GM12873 (cell line): ENCODE data around the gene LMCD1.

ENCODE experiments used
- TF ChIP-seq, protein P1 (sequence below): IDR thresholded peaks from 2 replicates; pipeline ENCODE4 v1.5.1; 2012; ENCODE audit warnings: low read depth, mild to moderate bottlenecking, moderate library complexity, low read length, control low read depth; ENCODE audit not compliant: insufficient read depth; ENCODE audit errors: missing control alignments

The LMCD1 gene

GRCh38 chr3:8562081-8562595 is 60.5 kb downstream of the LMCD1 start:
- TF ChIP-seq, protein P1, sequence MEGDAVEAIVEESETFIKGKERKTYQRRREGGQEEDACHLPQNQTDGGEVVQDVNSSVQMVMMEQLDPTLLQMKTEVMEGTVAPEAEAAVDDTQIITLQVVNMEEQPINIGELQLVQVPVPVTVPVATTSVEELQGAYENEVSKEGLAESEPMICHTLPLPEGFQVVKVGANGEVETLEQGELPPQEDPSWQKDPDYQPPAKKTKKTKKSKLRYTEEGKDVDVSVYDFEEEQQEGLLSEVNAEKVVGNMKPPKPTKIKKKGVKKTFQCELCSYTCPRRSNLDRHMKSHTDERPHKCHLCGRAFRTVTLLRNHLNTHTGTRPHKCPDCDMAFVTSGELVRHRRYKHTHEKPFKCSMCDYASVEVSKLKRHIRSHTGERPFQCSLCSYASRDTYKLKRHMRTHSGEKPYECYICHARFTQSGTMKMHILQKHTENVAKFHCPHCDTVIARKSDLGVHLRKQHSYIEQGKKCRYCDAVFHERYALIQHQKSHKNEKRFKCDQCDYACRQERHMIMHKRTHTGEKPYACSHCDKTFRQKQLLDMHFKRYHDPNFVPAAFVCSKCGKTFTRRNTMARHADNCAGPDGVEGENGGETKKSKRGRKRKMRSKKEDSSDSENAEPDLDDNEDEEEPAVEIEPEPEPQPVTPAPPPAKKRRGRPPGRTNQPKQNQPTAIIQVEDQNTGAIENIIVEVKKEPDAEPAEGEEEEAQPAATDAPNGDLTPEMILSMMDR, result no peak

- TF ChIP-seq, protein P1, result no peak
These were observed 61.5 kb downstream of the LMCD1 start for GRCh38 chr3:8563146-8563545.

DNA sequence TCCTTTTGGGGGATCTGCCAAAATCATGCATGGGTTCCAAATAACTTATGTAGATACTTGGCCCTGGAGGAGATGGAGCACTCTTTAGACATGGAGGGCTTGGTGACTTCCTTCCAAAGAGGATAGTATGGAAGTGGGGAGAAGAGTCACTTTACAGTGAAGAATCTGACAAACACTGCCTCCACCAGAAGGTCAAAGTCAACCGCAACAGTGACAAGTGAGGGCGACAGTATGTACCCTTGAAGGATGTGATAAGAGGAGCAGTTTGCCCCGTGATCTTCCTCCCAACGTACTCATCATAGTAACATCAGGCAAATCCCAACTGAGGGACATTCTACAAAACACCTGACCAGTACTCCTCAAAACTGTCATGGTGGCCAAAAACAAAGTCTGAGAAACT is 62.0 kb downstream of the LMCD1 start:
- TF ChIP-seq, protein P1, result no peak

GRCh38 chr3:8565376-8565775 is 63.8 kb downstream of the LMCD1 start:
- TF ChIP-seq, protein P1, result no peak

DNA sequence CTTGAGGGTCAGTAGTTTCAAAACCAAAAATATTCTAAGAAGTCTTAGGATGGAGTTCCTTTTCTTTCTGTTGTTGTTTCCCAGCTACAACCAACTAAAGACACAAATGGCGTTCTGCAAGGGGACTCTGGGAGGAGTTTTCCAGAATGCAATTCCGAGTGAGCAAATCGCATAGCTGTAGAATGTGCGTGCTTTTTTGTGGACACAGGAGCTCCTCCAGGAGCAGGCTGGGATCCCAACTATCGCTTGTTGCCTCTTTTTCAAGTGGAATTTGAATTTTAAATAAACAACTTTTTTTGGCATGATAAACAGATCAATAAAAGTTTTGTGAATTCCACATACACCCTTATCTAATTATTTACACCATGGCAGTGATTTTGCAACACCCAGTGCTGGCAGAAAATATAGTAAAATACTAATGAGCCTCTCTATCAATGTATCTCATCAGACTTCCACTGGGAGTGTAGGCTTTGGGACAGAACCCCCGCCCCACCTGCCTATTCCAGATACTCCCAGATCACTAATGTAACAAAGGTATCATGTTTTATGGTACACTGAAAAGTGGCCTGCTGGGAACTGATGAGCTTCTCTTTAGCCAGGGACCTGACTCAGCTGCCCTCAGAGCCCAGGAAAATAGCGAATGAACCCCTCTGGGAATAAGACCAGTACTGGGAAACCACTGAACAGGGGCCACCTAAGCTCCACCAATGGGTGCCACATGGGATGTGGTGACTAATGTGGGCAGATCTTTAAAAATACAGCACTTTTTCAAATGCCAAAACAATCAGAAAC is 66.4 kb downstream of the LMCD1 start:
- TF ChIP-seq, protein P1, result no peak

GRCh38 chr3:8571256-8571655 is 69.6 kb downstream of the LMCD1 start:
- TF ChIP-seq, protein P1, result no peak

GRCh38 chr3:8573342-8573926 is 71.8 kb downstream of the LMCD1 start:
- TF ChIP-seq, protein P1, result no peak
